GM12878 (cell line): ENCODE results near the gene AIDA.

Source experiments
- CTCF ChIP-seq, 3 experiments: IDR thresholded peaks in 2 of 3; conservative IDR thresholded peaks in 1 of 3; 2 replicates each; pipeline ENCODE4 v1.5.1; 2011; ENCODE audit warnings: low read depth in 3 of 3, low read length in 3 of 3, mild to moderate bottlenecking in 3 of 3, control low read depth in 2 of 3, moderate library complexity in 2 of 3, inconsistent platforms in 1 of 3, mixed read lengths in 1 of 3; ENCODE audit not compliant: control insufficient read depth in 2 of 3, insufficient read depth in 1 of 3; ENCODE audit errors: extremely low read depth in 1 of 3
- TCF12 ChIP-seq: IDR thresholded peaks from 2 replicates; pipeline ENCODE4 v1.6.1; 2011; ENCODE audit warnings: low read depth, mild to moderate bottlenecking, low read length
- ZNF592 ChIP-seq: fragments of 450-650 bp; IDR thresholded peaks from 2 replicates; pipeline ENCODE4 v1.6.1; 2017; ENCODE audit warnings: mild to moderate bottlenecking, moderate library complexity

- TF ChIP-seq ZNF592 (no peak), CTCF (IDR thresholded peaks at IDR 0.05 in 2 of 3, conservative IDR thresholded peaks at IDR 0.05 in 1 of 3; ENCODE audit: control insufficient read depth in 2 of 3, extremely low read depth in 1 of 3, insufficient read depth in 1 of 3, low read depth in 3 of 3, low read length in 3 of 3) (no peak), TCF12 (no peak)
These were observed 4.1 kb upstream of the AIDA start for GRCh38 chr1:222716393-222716792.
